Embryonic facial prominence (tissue), 1 donor: ENCODE results near the gene SYT10.
"Not testable (repeated sequence)": the region's sequence is repeated elsewhere in the genome, so short reads cannot be mapped to it uniquely, and the experiment has no call there.

Source experiments
- DNase-seq: peaks from one replicate; pipeline ENCODE4 v3.0.0-alpha.2; 2016; ENCODE audit errors: extremely low spot score

Gene SYT10

GRCh38 chr12:33439587-33440011 lies at the start of gene SYT10:
TSS of gene SYT10 (minus strand) at chr12:33439819. CDS start at chr12:33439522, 297 bp downstream.
- no peak for DNase-seq

GRCh38 chr12:33488036-33488435 lies 48.4 kb upstream of the SYT10 start:
- DNase-seq = no peak

- no peak for DNase-seq
Observed at GRCh38 chr12:33486058-33486457, 46.4 kb upstream of the SYT10 start.

GRCh38 chr12:33484161-33484560 lies 44.5 kb upstream of the SYT10 start:
- DNase-seq = no peak

- DNase-seq = no peak
Observed at GRCh38 chr12:33480366-33480765, 40.7 kb upstream of the SYT10 start.

- no peak for DNase-seq
Observed at GRCh38 chr12:33476058-33476457, 36.4 kb upstream of the SYT10 start.

GRCh38 chr12:33472299-33472698 lies 32.7 kb upstream of the SYT10 start:
- no peak for DNase-seq

- no peak for DNase-seq
Observed at GRCh38 chr12:33455096-33455495, 15.5 kb upstream of the SYT10 start.

GRCh38 chr12:33450480-33450879 lies 10.9 kb upstream of the SYT10 start:
- DNase-seq = no peak

- DNase-seq = no peak
Observed at GRCh38 chr12:33440477-33440876, 858 bp upstream of the SYT10 start.

GRCh38 chr12:33438851-33439586 lies 600 bp downstream of the SYT10 start:
- DNase-seq = no peak

- no peak for DNase-seq
Observed at GRCh38 chr12:33438025-33438772, 1.4 kb downstream of the SYT10 start.

- DNase-seq = no peak
Observed at GRCh38 chr12:33437598-33437997, 2.0 kb downstream of the SYT10 start.

GRCh38 chr12:33432992-33433391 lies 6.6 kb downstream of the SYT10 start:
- no peak for DNase-seq

GRCh38 chr12:33431648-33432047 lies 8.0 kb downstream of the SYT10 start:
- DNase-seq = no peak

GRCh38 chr12:33429468-33429867 lies 10.2 kb downstream of the SYT10 start:
- no peak for DNase-seq

- no peak for DNase-seq
Observed at GRCh38 chr12:33427071-33427470, 12.5 kb downstream of the SYT10 start.

GRCh38 chr12:33423706-33424105 lies 15.9 kb downstream of the SYT10 start:
- DNase-seq = no peak

- not testable (repeated sequence) for DNase-seq
Observed at GRCh38 chr12:33412410-33412809, 27.2 kb downstream of the SYT10 start.

GRCh38 chr12:33383503-33383902 lies 56.1 kb downstream of the SYT10 start:
- no peak for DNase-seq

GRCh38 chr12:33376153-33376552 lies 63.5 kb downstream of the SYT10 start:
- DNase-seq = no peak

- no peak for DNase-seq
Observed at GRCh38 chr12:33370318-33370717, 69.3 kb downstream of the SYT10 start.

GRCh38 chr12:33357181-33357580 lies 82.4 kb downstream of the SYT10 start:
- DNase-seq = no peak
